ENCODE measurements around the gene ITGB5. TPM values are rescaled to one million over a fixed set of nuclear protein-coding genes. Genes with fewer than 3 reads are reported as not detected.

ITGB5 gene
- total RNA-seq, 1 experiment from 2014 or later: 67.2 TPM

- ChIA-PET CTCF (no interaction called here), POLR2A (ENCODE audit: unreplicated experiment) (no interaction called here)
- intact Hi-C loops (cut with micrococcal nuclease): loop anchor here (1.0 kb wide), 3 partner anchors 15 to 41 kb away; no protein-coding TSS in a partner anchor
Observed at GRCh38 chr3:124860599-124860998, 26.6 kb downstream of the ITGB5 start.

DNA sequence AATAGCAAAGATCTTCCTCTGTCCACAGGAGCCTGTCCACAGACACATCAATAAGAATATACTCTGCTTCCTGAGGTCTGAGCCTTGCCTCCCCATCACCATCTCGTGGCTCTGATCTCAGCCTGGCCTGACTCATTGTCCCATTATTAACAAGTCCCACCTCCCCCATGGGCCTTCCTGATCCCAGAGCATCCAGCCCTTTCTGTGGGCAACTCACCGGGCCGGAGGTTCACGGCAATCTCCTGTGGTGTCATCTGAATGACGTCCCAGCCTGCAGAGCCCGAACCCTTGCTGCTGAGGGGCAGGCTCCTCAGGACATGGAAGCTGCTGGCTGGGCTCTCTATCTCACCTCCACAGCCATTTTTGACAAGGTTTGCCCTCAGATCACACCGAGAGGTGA lies 28.1 kb downstream of the ITGB5 start:
- CTCF ChIA-PET: no interaction called here
- DNase-seq: no peak
- no peak overlapping the region for H3K9ac ChIP-seq (ENCODE audit: low read length)

More at GRCh38 chr3:124860599-124860998, 26.6 kb downstream of the ITGB5 start:
- no peak for TF ChIP-seq EZH2phosphoT487 (IDR thresholded peaks at IDR 0.05; ENCODE audit: borderline replicate concordance, low read length)
- no peak for TF ChIP-seq EZH2 (IDR thresholded peaks at IDR 0.05; ENCODE audit: low read length, unreplicated experiment)
- TF ChIP-seq, protein P1, sequence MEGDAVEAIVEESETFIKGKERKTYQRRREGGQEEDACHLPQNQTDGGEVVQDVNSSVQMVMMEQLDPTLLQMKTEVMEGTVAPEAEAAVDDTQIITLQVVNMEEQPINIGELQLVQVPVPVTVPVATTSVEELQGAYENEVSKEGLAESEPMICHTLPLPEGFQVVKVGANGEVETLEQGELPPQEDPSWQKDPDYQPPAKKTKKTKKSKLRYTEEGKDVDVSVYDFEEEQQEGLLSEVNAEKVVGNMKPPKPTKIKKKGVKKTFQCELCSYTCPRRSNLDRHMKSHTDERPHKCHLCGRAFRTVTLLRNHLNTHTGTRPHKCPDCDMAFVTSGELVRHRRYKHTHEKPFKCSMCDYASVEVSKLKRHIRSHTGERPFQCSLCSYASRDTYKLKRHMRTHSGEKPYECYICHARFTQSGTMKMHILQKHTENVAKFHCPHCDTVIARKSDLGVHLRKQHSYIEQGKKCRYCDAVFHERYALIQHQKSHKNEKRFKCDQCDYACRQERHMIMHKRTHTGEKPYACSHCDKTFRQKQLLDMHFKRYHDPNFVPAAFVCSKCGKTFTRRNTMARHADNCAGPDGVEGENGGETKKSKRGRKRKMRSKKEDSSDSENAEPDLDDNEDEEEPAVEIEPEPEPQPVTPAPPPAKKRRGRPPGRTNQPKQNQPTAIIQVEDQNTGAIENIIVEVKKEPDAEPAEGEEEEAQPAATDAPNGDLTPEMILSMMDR (conservative IDR thresholded peaks at IDR 0.05; ENCODE audit: low read depth, low read length): no peak
- DNase-seq (peak; percentile 96), ATAC-seq (peak; percentile 98)
- Histone ChIP-seq H3K4me3 (ENCODE audit: low read length) (no peak overlapping the region), H3K27me3 (ENCODE audit: low read length) (no peaks in the 10 kb centered on the region), H3K4me1 (ENCODE audit: insufficient read depth, low read length) (peaks cover 20% of the 10 kb centered on the region), H3K4me2 (ENCODE audit: low read length) (peak overlapping the region; percentile 48; the same call in 1 of the 2 replicates), H3K9ac (ENCODE audit: low read length) (no peak overlapping the region), H4K20me1 (ENCODE audit: low read length) (no peaks in the 10 kb centered on the region), H3K36me3 (ENCODE audit: low read depth, low read length) (no peaks in the 10 kb centered on the region), H2AFZ (ENCODE audit: low read length) (no peak overlapping the region), H3K9me2 (replicated peaks; ENCODE audit: low read length) (no peaks in the 10 kb centered on the region), H3K79me2 (ENCODE audit: low read length) (no peaks in the 10 kb centered on the region), H3F3A (ENCODE audit: low read length, unreplicated experiment) (no peaks in the 10 kb centered on the region), H3K9me3 (ENCODE audit: low read length) (no peaks in the 10 kb centered on the region), H3K27ac (ENCODE audit: low read length) (peak overlapping the region; percentile 42)
- BruUV-seq (replicated peaks): no TSS peak

GRCh38 chr3:124858275-124858674 lies 28.9 kb downstream of the ITGB5 start:
- POLR2A ChIA-PET (ENCODE audit: unreplicated experiment): no interaction called here
- Histone ChIP-seq H3F3A (ENCODE audit: low read length, unreplicated experiment) (no peaks in the 10 kb centered on the region), H3K27me3 (ENCODE audit: low read length) (no peaks in the 10 kb centered on the region), H3K79me2 (ENCODE audit: low read length) (no peaks in the 10 kb centered on the region), H3K9me2 (replicated peaks; ENCODE audit: low read length) (no peaks in the 10 kb centered on the region), H3K27ac (ENCODE audit: low read length) (no peak overlapping the region), H2AFZ (ENCODE audit: low read length) (no peak overlapping the region), H3K4me1 (ENCODE audit: insufficient read depth, low read length) (peaks cover 20% of the 10 kb centered on the region), H3K4me2 (ENCODE audit: low read length) (no peak overlapping the region), H3K36me3 (ENCODE audit: low read depth, low read length) (peaks cover 2% of the 10 kb centered on the region; the same call in 1 of the 2 replicates), H3K9ac (ENCODE audit: low read length) (no peak overlapping the region), H3K9me3 (ENCODE audit: low read length) (no peaks in the 10 kb centered on the region), H4K20me1 (ENCODE audit: low read length) (no peaks in the 10 kb centered on the region), H3K4me3 (ENCODE audit: low read length) (no peak overlapping the region)
- CTCF ChIA-PET: no interaction called here
- intact Hi-C loops (cut with micrococcal nuclease): no loop called here
- BruUV-seq (replicated peaks): no TSS peak
- TF ChIP-seq, protein P1 (conservative IDR thresholded peaks at IDR 0.05; ENCODE audit: low read depth, low read length): no peak
- TF ChIP-seq EZH2phosphoT487 (IDR thresholded peaks at IDR 0.05; ENCODE audit: borderline replicate concordance, low read length) (no peak), EZH2 (IDR thresholded peaks at IDR 0.05; ENCODE audit: low read length, unreplicated experiment) (no peak)
- no peak for DNase-seq
- no peak for ATAC-seq

More for the DNA sequence above, 28.1 kb downstream of the ITGB5 start:
- Histone ChIP-seq H3K4me2 (ENCODE audit: low read length) (no peak overlapping the region), H4K20me1 (ENCODE audit: low read length) (no peaks in the 10 kb centered on the region), H3F3A (ENCODE audit: low read length, unreplicated experiment) (no peaks in the 10 kb centered on the region), H3K9me2 (replicated peaks; ENCODE audit: low read length) (no peaks in the 10 kb centered on the region), H3K4me3 (ENCODE audit: low read length) (no peak overlapping the region), H3K79me2 (ENCODE audit: low read length) (no peaks in the 10 kb centered on the region), H3K27me3 (ENCODE audit: low read length) (no peaks in the 10 kb centered on the region), H3K36me3 (ENCODE audit: low read depth, low read length) (peaks cover 2% of the 10 kb centered on the region; the same call in 1 of the 2 replicates), H3K4me1 (ENCODE audit: insufficient read depth, low read length) (peaks cover 20% of the 10 kb centered on the region), H3K27ac (ENCODE audit: low read length) (no peak overlapping the region), H2AFZ (ENCODE audit: low read length) (no peak overlapping the region), H3K9me3 (ENCODE audit: low read length) (no peaks in the 10 kb centered on the region)
- no peak for TF ChIP-seq EZH2phosphoT487 (IDR thresholded peaks at IDR 0.05; ENCODE audit: borderline replicate concordance, low read length)
- TF ChIP-seq EZH2 (IDR thresholded peaks at IDR 0.05; ENCODE audit: low read length, unreplicated experiment): no peak
- TF ChIP-seq, protein P1 (conservative IDR thresholded peaks at IDR 0.05; ENCODE audit: low read depth, low read length): no peak
- intact Hi-C loops (cut with micrococcal nuclease): no loop called here
- BruUV-seq (replicated peaks): no TSS peak
- no peak for ATAC-seq
- POLR2A ChIA-PET (ENCODE audit: unreplicated experiment): no interaction called here
